Measurements from ENCODE around the gene LRRD1.

GRCh38 chr7:92110857-92111256, 68.1 kb downstream of the LRRD1 start:
- TF ChIP-seq YY1 (IDR thresholded peaks at IDR 0.05; ENCODE audit: insufficient read depth, insufficient read length) (no peak), ZNF274 (IDR thresholded peaks at IDR 0.05; ENCODE audit: low read depth, low read length) (no peak), SUZ12 (IDR thresholded peaks at IDR 0.05; ENCODE audit: extremely low read depth, insufficient read depth, insufficient read length) (no peak)
